GM20431 (cell line): Measurements from ENCODE around the gene SLC7A10.

Source experiments
- in situ Hi-C: fragments of 300-500 bp; cut with MseI, MboI; formaldehyde crosslinking; loops from one replicate; pipeline ENCODE4 v1.15.0; 2020; ENCODE audit warnings: low sequenced_read_pairs; ENCODE audit not compliant: unreplicated experiment

The SLC7A10 gene

GRCh38 chr19:33240181-33240771 is 14.6 kb upstream of the SLC7A10 start:
- in situ Hi-C loops = loop anchor here (25.0 kb wide), 1 partner anchor 522 kb away; no protein-coding TSS in a partner anchor

GRCh38 chr19:33239223-33239975 is 13.7 kb upstream of the SLC7A10 start:
- in situ Hi-C loops = loop anchor here (10.0 to 25.0 kb wide), 2 partner anchors 175 to 523 kb away; no protein-coding TSS in a partner anchor

- in situ Hi-C loops = loop anchor here (10.0 to 25.0 kb wide), 2 partner anchors 176 to 524 kb away; no protein-coding TSS in a partner anchor
These were observed 13.0 kb upstream of the SLC7A10 start for GRCh38 chr19:33238481-33239149.

- in situ Hi-C loops = loop anchor here (10.0 to 25.0 kb wide), 2 partner anchors 178 to 525 kb away; no protein-coding TSS in a partner anchor
These were observed 11.2 kb upstream of the SLC7A10 start for GRCh38 chr19:33236696-33237390.

GRCh38 chr19:33235996-33236350 is 10.3 kb upstream of the SLC7A10 start:
- in situ Hi-C loops = loop anchor here (10.0 to 25.0 kb wide), 2 partner anchors 179 to 526 kb away; no protein-coding TSS in a partner anchor

- in situ Hi-C loops = loop anchor here (10.0 to 25.0 kb wide), 2 partner anchors 179 to 527 kb away; no protein-coding TSS in a partner anchor
These were observed 9.8 kb upstream of the SLC7A10 start for GRCh38 chr19:33235269-33235995.

- in situ Hi-C loops = loop anchor here (10.0 to 25.0 kb wide), 2 partner anchors 180 to 528 kb away; no protein-coding TSS in a partner anchor
These were observed 9.1 kb upstream of the SLC7A10 start for GRCh38 chr19:33234736-33235135.

DNA sequence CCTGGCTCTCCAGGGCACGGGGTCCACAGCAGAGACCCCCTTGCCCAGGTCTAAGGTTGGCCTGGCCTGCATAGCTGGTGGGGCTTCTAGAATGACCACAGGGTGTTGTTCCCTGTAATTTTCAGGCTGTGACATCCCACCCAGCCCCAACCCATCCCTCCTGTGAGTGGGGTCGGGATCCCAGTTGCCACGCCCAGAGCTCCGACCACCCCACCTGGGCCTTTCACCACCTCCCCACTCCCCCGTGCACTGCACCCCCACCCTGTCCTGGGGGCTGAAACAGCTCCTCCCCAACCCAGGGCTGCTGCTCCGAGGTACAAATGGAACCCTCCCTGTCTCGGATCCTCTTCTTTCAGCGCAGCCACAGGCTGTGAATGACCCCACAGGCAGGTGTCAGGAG is 8.4 kb upstream of the SLC7A10 start:
- in situ Hi-C loops = loop anchor here (10.0 to 25.0 kb wide), 2 partner anchors 181 to 528 kb away; no protein-coding TSS in a partner anchor

- in situ Hi-C loops = loop anchor here (10.0 to 25.0 kb wide), 2 partner anchors 182 to 529 kb away; no protein-coding TSS in a partner anchor
These were observed 7.6 kb upstream of the SLC7A10 start for GRCh38 chr19:33233056-33233873.

DNA sequence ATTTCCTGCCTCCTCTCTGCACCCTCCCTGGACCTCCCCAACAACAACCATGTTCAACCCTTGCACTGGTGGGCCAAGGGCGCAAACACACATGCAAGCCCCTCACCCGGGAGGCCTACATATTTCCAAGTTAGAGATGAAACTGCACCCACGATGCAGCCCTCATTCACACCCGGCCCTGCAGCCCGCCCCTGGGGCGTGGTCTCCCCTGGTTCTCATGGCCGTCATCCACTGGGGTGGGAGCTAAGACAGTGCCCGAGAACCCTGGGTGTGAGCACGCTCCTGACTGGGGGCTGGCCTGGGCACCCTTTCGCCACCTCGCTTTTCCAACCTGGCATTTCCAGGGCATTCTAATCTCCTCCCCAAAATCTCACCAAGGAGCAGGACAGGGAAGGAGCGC is 7.0 kb upstream of the SLC7A10 start:
- in situ Hi-C loops = loop anchor here (10.0 to 25.0 kb wide), 2 partner anchors 182 to 530 kb away; no protein-coding TSS in a partner anchor

DNA sequence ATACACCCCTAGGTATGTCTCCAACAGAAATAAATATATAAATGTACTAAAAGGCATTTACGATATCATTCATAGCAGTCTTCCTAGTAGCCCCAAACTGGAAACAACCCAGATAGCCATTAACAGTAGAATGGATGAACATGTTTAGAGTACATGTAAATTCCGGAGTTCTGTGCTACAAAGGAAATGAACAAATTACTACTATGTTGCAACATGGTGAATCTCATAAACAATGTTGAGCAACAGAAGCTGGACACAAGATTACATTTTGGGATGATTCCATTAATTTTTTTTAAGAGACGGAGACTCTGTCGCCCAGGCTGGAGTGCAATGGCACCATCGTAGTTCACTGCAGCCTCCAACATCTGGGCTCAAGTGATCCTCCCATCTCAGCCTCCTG is 5.9 kb upstream of the SLC7A10 start:
- in situ Hi-C loops = loop anchor here (10.0 to 25.0 kb wide), 2 partner anchors 183 to 531 kb away; no protein-coding TSS in a partner anchor

GRCh38 chr19:33229962-33230361 is 4.3 kb upstream of the SLC7A10 start:
- in situ Hi-C loops = loop anchor here (10.0 to 25.0 kb wide), 2 partner anchors 185 to 532 kb away; no protein-coding TSS in a partner anchor

DNA sequence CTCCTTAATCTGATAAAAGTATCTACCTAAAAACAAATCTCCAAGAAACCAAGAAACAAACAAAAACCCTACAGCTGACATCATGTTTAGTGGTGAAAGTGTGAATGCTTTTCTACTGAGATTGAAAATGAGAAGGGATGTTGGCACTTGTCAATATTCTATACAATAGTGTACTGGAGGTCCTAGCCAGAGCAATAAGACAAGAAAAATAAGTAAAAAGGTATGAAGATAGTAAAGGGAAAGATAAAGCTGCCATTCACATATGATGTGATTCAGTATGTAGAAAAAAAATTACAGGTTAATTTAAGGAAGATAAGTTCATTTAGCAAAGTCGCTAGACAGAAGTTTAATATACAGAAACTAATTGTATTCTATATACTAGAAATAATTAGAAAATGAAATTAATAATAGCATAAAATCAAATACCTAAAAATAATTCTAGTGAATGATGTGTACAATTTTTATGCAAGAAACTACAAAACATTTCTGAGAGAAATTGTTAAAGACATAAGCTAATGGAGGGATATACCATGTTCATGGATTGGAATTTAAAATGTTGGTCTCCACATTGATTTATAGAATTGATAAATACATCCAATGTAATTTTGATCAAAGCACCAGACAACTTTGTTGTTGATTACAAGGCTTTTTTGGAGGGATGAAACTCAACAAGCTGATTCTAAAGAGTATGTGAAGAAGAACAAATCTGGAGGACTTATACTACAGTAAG is 2.4 kb upstream of the SLC7A10 start:
- in situ Hi-C loops = loop anchor here (25.0 kb wide), 1 partner anchor 534 kb away; no protein-coding TSS in a partner anchor

DNA sequence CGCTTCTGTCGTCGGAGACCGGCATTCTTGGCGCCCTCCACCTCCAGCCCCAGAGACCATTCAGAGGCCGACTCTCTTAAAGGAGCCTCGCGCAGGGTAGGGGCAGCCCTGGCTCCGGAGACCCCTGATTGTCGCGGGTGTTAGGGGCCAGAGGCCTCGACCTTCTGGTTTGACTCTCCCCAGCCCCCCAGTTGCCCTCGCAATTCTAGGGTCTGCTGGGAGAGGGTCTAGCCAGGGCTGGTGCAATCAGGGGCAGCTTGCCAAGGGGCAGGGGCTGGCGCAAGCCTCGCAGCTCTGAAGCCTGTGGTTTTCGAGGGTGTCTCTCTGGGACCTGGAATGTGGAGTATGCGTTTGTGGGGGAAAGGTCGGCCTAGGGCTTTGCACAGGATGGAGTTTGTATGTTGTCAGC is 1.6 kb upstream of the SLC7A10 start:
- in situ Hi-C loops = loop anchor here (25.0 kb wide), 1 partner anchor 535 kb away; no protein-coding TSS in a partner anchor

DNA sequence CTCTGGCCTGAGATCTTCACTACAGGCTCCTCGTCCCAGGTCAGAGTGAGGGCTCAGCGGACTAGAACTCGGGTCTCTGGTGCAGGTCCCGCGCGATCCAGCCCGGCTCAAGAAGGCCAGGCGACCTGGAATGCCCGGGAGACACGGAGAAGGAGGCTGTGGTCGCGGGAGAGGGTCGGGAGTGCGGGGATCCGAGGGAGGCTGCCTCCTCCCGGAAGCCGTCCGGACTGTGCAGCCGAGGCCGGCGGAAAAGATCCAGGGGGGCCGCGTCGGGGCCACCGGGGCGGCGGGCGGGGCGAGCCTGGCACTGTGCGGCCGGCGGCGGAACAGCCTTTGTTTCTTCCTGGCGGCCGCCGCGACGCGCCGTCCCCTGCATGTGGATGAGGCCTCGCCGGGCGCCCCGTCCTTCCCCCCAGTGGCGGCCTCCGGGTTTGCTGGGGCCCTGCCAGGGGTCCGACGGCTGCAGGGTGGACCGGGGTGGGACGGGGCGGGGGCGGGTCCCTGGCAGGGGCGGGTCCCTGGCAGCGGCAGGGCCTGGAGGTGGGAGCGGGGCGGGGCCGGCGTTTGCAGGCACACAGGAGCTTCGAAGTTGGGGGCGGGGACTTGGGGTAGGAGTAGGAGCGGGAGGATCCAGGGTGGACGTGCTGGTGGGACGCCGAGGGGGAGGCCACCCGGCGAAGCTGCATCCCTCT is 1.0 kb upstream of the SLC7A10 start:
- in situ Hi-C loops = loop anchor here (25.0 kb wide), 1 partner anchor 536 kb away; no protein-coding TSS in a partner anchor

DNA sequence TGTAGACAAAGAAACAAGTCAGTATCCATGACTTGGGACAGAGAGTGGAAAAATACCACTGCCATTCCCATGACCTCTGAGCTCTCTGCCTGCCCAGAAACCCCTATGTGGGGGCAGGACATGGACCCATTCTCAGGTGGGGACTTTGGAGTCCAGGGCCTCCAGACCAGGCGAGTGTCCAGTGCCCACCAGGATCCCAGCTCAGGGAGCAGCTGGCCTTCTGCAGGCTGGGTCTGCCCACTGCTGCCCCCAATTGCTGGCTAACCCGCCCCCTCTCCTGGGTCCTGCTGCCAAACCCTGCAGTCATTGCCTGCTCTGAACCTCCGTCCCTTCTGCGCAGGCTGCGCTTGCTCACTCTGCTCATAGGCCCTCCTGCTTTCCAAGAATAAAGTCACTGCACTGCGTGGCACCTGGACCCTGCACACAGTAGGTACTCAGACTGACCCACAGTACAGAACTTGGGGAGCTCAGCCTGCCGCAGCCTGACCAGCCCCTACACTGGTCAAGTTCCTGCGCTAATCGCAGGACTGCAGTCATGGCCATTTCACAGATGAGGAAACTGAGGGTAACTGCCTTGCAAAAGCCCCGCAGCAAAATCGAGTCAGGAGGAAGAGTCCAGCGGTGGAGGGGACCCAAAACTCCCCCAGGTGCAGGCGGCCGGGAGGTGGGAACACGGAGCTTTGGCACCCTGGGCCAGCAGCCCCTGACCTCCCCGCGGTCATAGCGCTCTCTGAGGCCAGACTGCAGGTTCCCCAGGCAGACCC is 774 bp downstream of the SLC7A10 start:
- in situ Hi-C loops = loop anchor here (25.0 kb wide), 1 partner anchor 537 kb away; no protein-coding TSS in a partner anchor
